Measurements from ENCODE around the gene TDRD15.

Gene TDRD15

GRCh38 chr2:21123473-21124393, at the start of gene TDRD15:
Gene TDRD15, plus strand, starts transcription at chr2:21123968. Its CDS starts 13,500 bp downstream, at chr2:21137468.
- Histone ChIP-seq H3K9me3 (replicated peaks in 1 of 11) (peaks cover 0 to 4% (median 0%) of the 10 kb centered on the region in 11 experiments; a peak in 2 of 22 replicates), H3K9ac (no peak within 1 kb of the TSS), H3K4me3 (no peak within 1 kb of the TSS), H3K27me3 (peaks cover 0 to 5% (median 0%) of the 10 kb centered on the region in 11 experiments; a peak in 1 of 22 replicates), H3K4me2 (peak within 1 kb of the TSS in 2 of 11 experiments; percentile 19 to 20; a peak in 2 of 22 replicates), H3K4me1 (peaks cover 0 to 8% (median 3%) of the 10 kb centered on the region in 10 experiments; a peak in 6 of 20 replicates), H3K27ac (no peak within 1 kb of the TSS), H3K36me3 (no peaks in the 10 kb centered on the region), H4K20me1 (no peaks in the 10 kb centered on the region)
- no peak for TF ChIP-seq Cebpa-rat (IDR thresholded peaks at IDR 0.05)

GRCh38 chr2:21078296-21078695, 45.5 kb upstream of the TDRD15 start:
- TF ChIP-seq Cebpa-rat (IDR thresholded peaks at IDR 0.05): no peak
- H3K4me3 ChIP-seq: no peak overlapping the region
- H3K27me3 ChIP-seq: no peaks in the 10 kb centered on the region
- no peaks in the 10 kb centered on the region for H3K4me1 ChIP-seq
- H3K9ac ChIP-seq: no peak overlapping the region
- H4K20me1 ChIP-seq: no peaks in the 10 kb centered on the region
- H3K36me3 ChIP-seq: no peaks in the 10 kb centered on the region
- no peak overlapping the region for H3K27ac ChIP-seq
- H3K9me3 ChIP-seq (replicated peaks in 1 of 11): peaks cover 6 to 21% (median 14%) of the 10 kb centered on the region in 11 experiments; a peak in 16 of 22 replicates
- H3K4me2 ChIP-seq: no peak overlapping the region

- Histone ChIP-seq H3K4me2 (no peak overlapping the region), H4K20me1 (no peaks in the 10 kb centered on the region), H3K9me3 (replicated peaks in 1 of 11) (peaks cover 3 to 18% (median 12%) of the 10 kb centered on the region in 11 experiments; a peak in 16 of 22 replicates), H3K4me1 (no peaks in the 10 kb centered on the region), H3K9ac (no peak overlapping the region), H3K4me3 (no peak overlapping the region), H3K27me3 (no peaks in the 10 kb centered on the region), H3K36me3 (no peaks in the 10 kb centered on the region), H3K27ac (no peak overlapping the region)
- no peak for TF ChIP-seq Cebpa-rat (IDR thresholded peaks at IDR 0.05)
Observed at GRCh38 chr2:21083482-21083881, 40.3 kb upstream of the TDRD15 start.

DNA sequence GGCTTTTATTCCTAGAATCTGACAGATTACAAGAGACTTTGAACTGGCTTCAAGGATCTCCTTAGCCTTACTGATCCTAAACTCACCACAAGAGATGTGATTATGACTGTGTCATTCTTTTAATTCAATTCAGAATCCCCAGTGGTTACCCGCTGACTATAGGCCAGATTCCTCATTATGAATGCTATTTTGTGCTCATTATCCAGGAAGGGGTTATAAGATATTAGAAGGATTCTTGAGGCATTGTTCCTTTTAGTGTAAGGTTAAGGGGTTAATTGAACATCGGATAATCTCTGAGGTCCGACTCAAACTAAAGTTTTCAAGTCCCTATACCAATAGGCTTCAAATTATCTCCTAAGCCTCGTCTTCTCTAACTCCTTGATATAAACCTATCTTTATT, 39.4 kb upstream of the TDRD15 start:
- no peak overlapping the region for H3K9ac ChIP-seq
- TF ChIP-seq Cebpa-rat (IDR thresholded peaks at IDR 0.05): no peak
- peaks cover 0 to 9% (median 4%) of the 10 kb centered on the region in 11 experiments; a peak in 10 of 22 replicates for H3K9me3 ChIP-seq (replicated peaks in 1 of 11)
- no peaks in the 10 kb centered on the region; a peak in 1 of 22 replicates for H3K27me3 ChIP-seq
- no peak overlapping the region for H3K4me3 ChIP-seq
- H4K20me1 ChIP-seq: no peaks in the 10 kb centered on the region
- no peak overlapping the region for H3K4me2 ChIP-seq
- no peaks in the 10 kb centered on the region for H3K4me1 ChIP-seq
- no peak overlapping the region for H3K27ac ChIP-seq
- no peaks in the 10 kb centered on the region for H3K36me3 ChIP-seq

- H3K4me2 ChIP-seq: no peak overlapping the region
- no peak for TF ChIP-seq Cebpa-rat (IDR thresholded peaks at IDR 0.05)
- no peak overlapping the region for H3K9ac ChIP-seq
- no peaks in the 10 kb centered on the region for H3K9me3 ChIP-seq (replicated peaks in 1 of 11)
- no peak overlapping the region for H3K4me3 ChIP-seq
- H4K20me1 ChIP-seq: no peaks in the 10 kb centered on the region; a peak in 2 of 22 replicates
- H3K4me1 ChIP-seq: no peaks in the 10 kb centered on the region
- no peaks in the 10 kb centered on the region for H3K36me3 ChIP-seq
- H3K27ac ChIP-seq: no peak overlapping the region
- peaks cover 4 to 42% (median 31%) of the 10 kb centered on the region in 11 experiments; a peak in 20 of 22 replicates for H3K27me3 ChIP-seq
Observed at GRCh38 chr2:21092308-21092869, 31.4 kb upstream of the TDRD15 start.

GRCh38 chr2:21095178-21095577, 28.6 kb upstream of the TDRD15 start:
- H3K27me3 ChIP-seq: peaks cover 30 to 69% (median 59%) of the 10 kb centered on the region in 11 experiments
- no peak overlapping the region for H3K9ac ChIP-seq
- H3K4me3 ChIP-seq: no peak overlapping the region
- H3K4me2 ChIP-seq: no peak overlapping the region
- H3K9me3 ChIP-seq (replicated peaks in 1 of 11): no peaks in the 10 kb centered on the region
- no peak for TF ChIP-seq Cebpa-rat (IDR thresholded peaks at IDR 0.05)
- H4K20me1 ChIP-seq: no peaks in the 10 kb centered on the region; a peak in 2 of 22 replicates
- no peaks in the 10 kb centered on the region for H3K4me1 ChIP-seq
- no peak overlapping the region for H3K27ac ChIP-seq
- H3K36me3 ChIP-seq: no peaks in the 10 kb centered on the region

DNA sequence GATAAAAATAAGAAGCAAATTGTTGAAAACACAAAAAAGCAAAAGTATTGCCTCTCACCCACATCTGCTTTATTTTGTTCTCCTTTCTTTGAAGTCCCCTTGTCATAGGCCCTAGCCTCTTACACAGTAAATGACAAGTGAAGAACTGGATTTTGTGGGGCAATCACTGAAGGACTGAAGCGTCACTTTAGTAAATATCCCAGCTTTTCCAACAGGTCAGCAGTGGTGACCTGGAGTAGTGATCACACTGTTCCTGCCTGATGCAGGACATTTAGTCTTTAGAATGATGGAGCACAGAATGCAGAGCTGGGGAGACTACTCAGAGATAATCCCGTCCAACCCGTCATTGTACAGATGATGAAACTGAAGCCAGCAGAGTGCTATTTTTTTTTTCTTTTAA, 28.1 kb upstream of the TDRD15 start:
- Histone ChIP-seq H3K9ac (no peak overlapping the region), H3K4me2 (no peak overlapping the region), H3K27me3 (peaks cover 36 to 75% (median 64%) of the 10 kb centered on the region in 11 experiments), H4K20me1 (peaks cover 0 to 2% (median 0%) of the 10 kb centered on the region in 11 experiments; a peak in 2 of 22 replicates), H3K36me3 (no peaks in the 10 kb centered on the region), H3K4me3 (no peak overlapping the region), H3K27ac (no peak overlapping the region), H3K9me3 (replicated peaks in 1 of 11) (no peaks in the 10 kb centered on the region), H3K4me1 (peaks cover 0 to 5% (median under 1%) of the 10 kb centered on the region in 10 experiments; a peak in 7 of 20 replicates)
- no peak for TF ChIP-seq Cebpa-rat (IDR thresholded peaks at IDR 0.05)

- Histone ChIP-seq H3K9me3 (replicated peaks in 1 of 11) (no peaks in the 10 kb centered on the region), H3K36me3 (no peaks in the 10 kb centered on the region), H3K4me2 (no peak overlapping the region), H3K4me1 (peaks cover 7 to 12% (median 8%) of the 10 kb centered on the region in 10 experiments; a peak in 17 of 20 replicates), H4K20me1 (peaks cover 0 to 9% (median 0%) of the 10 kb centered on the region in 11 experiments; a peak in 4 of 22 replicates), H3K4me3 (no peak overlapping the region), H3K27ac (no peak overlapping the region), H3K27me3 (peaks cover 43 to 82% (median 72%) of the 10 kb centered on the region in 11 experiments), H3K9ac (no peak overlapping the region)
- TF ChIP-seq Cebpa-rat (IDR thresholded peaks at IDR 0.05): no peak
Observed at GRCh38 chr2:21096458-21096857, 27.3 kb upstream of the TDRD15 start.

GRCh38 chr2:21097331-21097730, 26.4 kb upstream of the TDRD15 start:
- TF ChIP-seq Cebpa-rat (IDR thresholded peaks at IDR 0.05): no peak
- Histone ChIP-seq H4K20me1 (peaks cover 0 to 18% (median 5%) of the 10 kb centered on the region in 11 experiments; a peak in 8 of 22 replicates), H3K9me3 (replicated peaks in 1 of 11) (no peaks in the 10 kb centered on the region), H3K36me3 (no peaks in the 10 kb centered on the region), H3K4me3 (no peak overlapping the region), H3K27ac (no peak overlapping the region), H3K4me1 (peaks cover 8 to 21% (median 16%) of the 10 kb centered on the region in 10 experiments; a peak in 19 of 20 replicates), H3K27me3 (peaks cover 52 to 89% (median 79%) of the 10 kb centered on the region in 11 experiments), H3K4me2 (no peak overlapping the region), H3K9ac (no peak overlapping the region)

Measured in BLaER1 treated with 17β-estradiol and CSF1 and Interleukin-3, amounts not matched to agents 10 nM and 100 nM (cell line).